Vagina (tissue), 2 donors: ENCODE measurements around the gene TRAPPC2B. TPM values are rescaled to one million over a fixed set of nuclear protein-coding genes. Genes with fewer than 3 reads are reported as not detected.

Experiments used
- DNase-seq, 2 donors: peaks; one replicate each; pipeline ENCODE4 v3.0.0-alpha.2; 2017; ENCODE audit errors: extremely low spot score in 2 of 2
- H3K27ac ChIP-seq: fragments of 200-600 bp; sonication (generic); one replicate; pipeline ENCODE4 v1.5.1; 2019
- H3K27me3 ChIP-seq: fragments of 200-600 bp; sonication (generic); one replicate; pipeline ENCODE4 v1.5.1; 2019
- H3K36me3 ChIP-seq, 2 donors: fragments of 200-600 bp; sonication (generic); one replicate each; pipeline ENCODE4 v1.5.1; 2017 to 2019
- H3K4me1 ChIP-seq: fragments of 200-600 bp; sonication (generic); one replicate; pipeline ENCODE4 v1.5.1; 2019
- H3K4me3 ChIP-seq, 2 donors: fragments of 200-600 bp; sonication (generic); 1 replicate in 1 of 2; 2 replicates in 1 of 2; pipeline ENCODE4 v1.5.1; 2016 to 2019
- H3K9me3 ChIP-seq: fragments of 200-600 bp; sonication (generic); one replicate; pipeline ENCODE4 v1.5.1; 2019
- CTCF ChIP-seq, 3 experiments: fragments of 450-650 bp in 2 of 3; fragments of 200-600 bp in 1 of 3; sonication (generic) in 1 of 3; IDR thresholded peaks; one replicate each; pipeline ENCODE4 v1.5.1; 2017 to 2019; ENCODE audit warnings: antibody characterized with exemption in 3 of 3, mild to moderate bottlenecking in 2 of 3, moderate library complexity in 2 of 3
- POLR2A ChIP-seq, 2 donors: fragments of 450-650 bp; IDR thresholded peaks; one replicate each; pipeline ENCODE4 v1.6.1; 2017; ENCODE audit warnings: antibody characterized with exemption in 2 of 2, mild to moderate bottlenecking in 2 of 2, moderate library complexity in 2 of 2
- POLR2AphosphoS5 ChIP-seq, 2 donors: sonication (generic); formaldehyde crosslinking; IDR thresholded peaks; one replicate each; pipeline ENCODE4 v1.9.0; 2017; ENCODE audit warnings: antibody characterized with exemption in 2 of 2, mild to moderate bottlenecking in 2 of 2, low read depth in 1 of 2; ENCODE audit not compliant: insufficient read depth in 1 of 2
- intact Hi-C: fragments of 100-400 bp; cut with DNase I; formaldehyde crosslinking; loops from one replicate; pipeline ENCODE4 v1.15.1; 2023
- total RNA-seq: library from RNA; depleted of rRNA; stranded (reverse); fragments of >200 nt; gene quantifications from one replicate; pipeline ENCODE4 v1.2.3, GENCODE V29; 2016

The TRAPPC2B gene
- total RNA-seq, 1 donor from 2014 or later, result 8.6 TPM

DNA sequence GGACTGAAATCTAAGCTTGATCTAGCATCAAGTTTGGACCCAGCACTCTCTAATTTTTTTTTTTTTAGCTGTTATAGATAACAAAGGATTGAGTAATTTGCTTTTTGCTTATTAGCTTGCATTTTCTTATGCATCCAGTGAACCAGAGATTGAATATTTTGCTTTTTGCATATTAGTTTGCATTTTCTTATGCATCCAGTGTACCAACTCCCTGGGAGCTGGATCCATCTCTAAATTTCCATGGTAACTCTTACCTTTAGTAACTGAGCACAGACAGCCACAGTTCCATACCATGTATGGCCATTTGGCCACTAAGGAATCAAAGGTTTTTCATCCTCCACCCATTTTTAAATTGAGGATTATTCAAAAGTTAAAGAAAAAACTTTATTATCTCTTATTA is 17.6 kb downstream of the TRAPPC2B start:
- Histone ChIP-seq H3K4me3 (no peak overlapping the region), H3K9me3 (peaks cover 17% of the 10 kb centered on the region), H3K36me3 (peaks cover 0 to 19% of the 10 kb centered on the region in 2 donors), H3K27me3 (no peaks in the 10 kb centered on the region), H3K4me1 (no peaks in the 10 kb centered on the region), H3K27ac (no peak overlapping the region)
- TF ChIP-seq CTCF (IDR thresholded peaks at IDR 0.05) (no peak), POLR2A (IDR thresholded peaks at IDR 0.05) (no peak), POLR2AphosphoS5 (IDR thresholded peaks at IDR 0.05; ENCODE audit: insufficient read depth in 1 of 2, low read depth in 1 of 2) (no peak)
- no peak for DNase-seq
- intact Hi-C loops, result no loop called here

GRCh38 chr19:57382806-57383488 is 19.6 kb downstream of the TRAPPC2B start:
- Histone ChIP-seq H3K36me3 (peaks cover 0 to 5% of the 10 kb centered on the region in 2 donors), H3K27me3 (no peaks in the 10 kb centered on the region), H3K9me3 (peaks cover 3% of the 10 kb centered on the region), H3K4me1 (no peaks in the 10 kb centered on the region), H3K4me3 (no peak overlapping the region), H3K27ac (no peak overlapping the region)
- no peak for DNase-seq
- TF ChIP-seq POLR2A (IDR thresholded peaks at IDR 0.05), result no peak
- intact Hi-C loops, result no loop called here

GRCh38 chr19:57389194-57389729 is 25.9 kb downstream of the TRAPPC2B start:
- peak overlapping the region; percentile 85 to 94 for H3K4me3 ChIP-seq
- intact Hi-C loops, result no loop called here
- no peaks in the 10 kb centered on the region for H3K27me3 ChIP-seq
- peaks cover 0 to 18% of the 10 kb centered on the region in 2 donors for H3K36me3 ChIP-seq
- H3K9me3 ChIP-seq, result peaks cover 17% of the 10 kb centered on the region
- TF ChIP-seq POLR2A (IDR thresholded peaks at IDR 0.05) (no peak), POLR2AphosphoS5 (IDR thresholded peaks at IDR 0.05; ENCODE audit: insufficient read depth in 1 of 2, low read depth in 1 of 2) (no peak), CTCF (IDR thresholded peaks at IDR 0.05) (no peak)
- DNase-seq, result no peak
- peaks cover 21% of the 10 kb centered on the region for H3K4me1 ChIP-seq
- peak overlapping the region; percentile 83 for H3K27ac ChIP-seq

- H3K9me3 ChIP-seq, result peaks cover 17% of the 10 kb centered on the region
- TF ChIP-seq POLR2A (IDR thresholded peaks at IDR 0.05) (no peak), CTCF (IDR thresholded peaks at IDR 0.05) (peak in 1 of 3 experiments; percentile 26), POLR2AphosphoS5 (IDR thresholded peaks at IDR 0.05; ENCODE audit: insufficient read depth in 1 of 2, low read depth in 1 of 2) (peak; percentile 87 to 99)
- H3K4me1 ChIP-seq, result peaks cover 21% of the 10 kb centered on the region
- H3K4me3 ChIP-seq, result peak within 1 kb of the TSS; percentile 85 to 94
- DNase-seq, result peak in 1 of 2 donors; percentile 98
- intact Hi-C loops, result no loop called here
- peak within 1 kb of the TSS; percentile 83 for H3K27ac ChIP-seq
- peaks cover 0 to 25% of the 10 kb centered on the region in 2 donors for H3K36me3 ChIP-seq
- no peaks in the 10 kb centered on the region for H3K27me3 ChIP-seq
Observed at GRCh38 chr19:57389730-57390598, 26.6 kb downstream of the TRAPPC2B start, which contains the start of gene ZNF548. Gene ZNF548, plus strand, starts transcription at chr19:57389854. Its CDS starts 246 bp downstream, at chr19:57390100.

- TF ChIP-seq POLR2AphosphoS5 (IDR thresholded peaks at IDR 0.05; ENCODE audit: insufficient read depth in 1 of 2, low read depth in 1 of 2), result no peak
- TF ChIP-seq CTCF (IDR thresholded peaks at IDR 0.05), result no peak
- TF ChIP-seq POLR2A (IDR thresholded peaks at IDR 0.05), result no peak
- H3K4me3 ChIP-seq, result no peak overlapping the region
- no peaks in the 10 kb centered on the region for H3K27me3 ChIP-seq
- H3K27ac ChIP-seq, result no peak overlapping the region
- peaks cover 7% of the 10 kb centered on the region for H3K4me1 ChIP-seq
- no peak for DNase-seq
- H3K9me3 ChIP-seq, result peaks cover 39% of the 10 kb centered on the region
- H3K36me3 ChIP-seq, result peaks cover 6 to 79% of the 10 kb centered on the region in 2 donors
- intact Hi-C loops, result no loop called here
Observed at GRCh38 chr19:57395710-57396109, 32.4 kb downstream of the TRAPPC2B start.
